Type B pancreatic cell (in vitro differentiated cells): ENCODE data around the gene PDE4C. TPM values are rescaled to one million over a fixed set of nuclear protein-coding genes. Genes with fewer than 3 reads are reported as not detected.

Source experiments
- DNase-seq: peaks from one replicate; pipeline ENCODE4 v3.0.0; 2021; ENCODE audit warnings: mixed read lengths; ENCODE audit not compliant: unreplicated experiment; ENCODE audit errors: extremely low spot score
- H3K27ac Mint-ChIP-seq: 2 replicates; pipeline ENCODE4 v1.8.0; 2021; ENCODE audit warnings: mild to moderate bottlenecking, mixed read lengths
- H3K27me3 Mint-ChIP-seq: 2 replicates; pipeline ENCODE4 v1.8.0; 2021; ENCODE audit warnings: mixed read lengths
- H3K36me3 Mint-ChIP-seq: 2 replicates; pipeline ENCODE4 v1.8.0; 2021; ENCODE audit warnings: mixed read lengths
- H3K4me1 Mint-ChIP-seq: one replicate; pipeline ENCODE4 v1.8.0; 2021; ENCODE audit warnings: mixed read lengths; ENCODE audit not compliant: unreplicated experiment
- H3K4me3 Mint-ChIP-seq: 2 replicates; pipeline ENCODE4 v1.8.0; 2021; ENCODE audit warnings: mild to moderate bottlenecking, mixed read lengths
- H3K9me3 Mint-ChIP-seq: 2 replicates; pipeline ENCODE4 v1.8.0; 2021; ENCODE audit warnings: mixed read lengths
- total RNA-seq: library from RNA; stranded (reverse); gene quantifications from 2 replicates; pipeline ENCODE4 v1.2.1, GENCODE V29; 2021; ENCODE audit warnings: low replicate concordance
- TF ChIP-seq, protein P1 (sequence below): fragments of 200-600 bp; sonication (generic); conservative IDR thresholded peaks from 2 replicates; pipeline ENCODE4 v1.5.0; 2021; ENCODE audit warnings: antibody characterized with exemption, mild to moderate bottlenecking

PDE4C gene
- total RNA-seq, 1 donor from 2014 or later: 0.89 TPM

DNA sequence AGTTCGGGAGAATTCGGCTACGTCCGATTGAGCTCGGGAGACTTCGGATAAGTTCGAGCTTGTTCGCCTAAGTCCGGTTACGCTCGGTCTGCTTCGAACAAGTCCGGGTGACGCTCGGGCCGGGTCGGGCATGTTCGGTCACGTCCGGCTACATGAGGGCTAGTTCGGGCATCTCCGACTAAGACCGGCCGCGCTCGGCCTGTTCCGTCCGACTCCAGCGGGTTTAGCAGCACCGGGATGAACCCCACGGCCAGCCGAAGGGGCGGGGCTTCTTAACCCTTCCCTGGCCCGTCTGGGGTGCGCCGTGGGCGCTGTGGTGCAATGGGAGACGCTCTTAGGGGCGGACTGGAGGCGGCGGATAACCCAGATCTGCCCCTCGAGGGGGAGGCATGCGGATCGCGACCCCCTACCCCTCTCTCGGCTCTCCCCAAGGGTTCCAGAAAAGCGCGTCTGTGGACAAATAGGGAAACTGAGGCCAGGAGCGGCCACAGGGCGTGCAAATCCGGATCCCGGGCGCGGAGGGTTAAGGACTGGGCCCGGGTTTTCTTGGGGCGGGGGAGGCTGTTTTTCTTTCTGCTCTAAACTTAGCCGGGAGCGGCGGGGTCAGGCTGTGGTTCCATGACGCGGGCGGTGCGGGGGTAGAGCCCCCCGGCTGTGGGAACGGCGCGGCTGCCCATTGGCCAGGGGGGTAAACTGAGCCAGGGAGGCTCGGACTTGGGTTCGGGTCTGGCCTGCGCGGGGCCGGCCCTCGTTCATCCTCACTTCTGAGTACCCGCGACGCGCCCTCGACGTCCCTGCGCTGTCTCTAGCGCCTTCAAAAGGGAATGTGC lies 1.5 kb downstream of the PDE4C start:
- Mint-ChIP-seq H3K4me3 (peak overlapping the region; percentile 92), H3K27me3 (peaks cover 65% of the 10 kb centered on the region), H3K4me1 (peaks cover 8% of the 10 kb centered on the region), H3K27ac (peak overlapping the region; percentile 63), H3K36me3 (no peaks in the 10 kb centered on the region), H3K9me3 (no peaks in the 10 kb centered on the region)
- DNase-seq: peak; percentile 99
- TF ChIP-seq, protein P1, sequence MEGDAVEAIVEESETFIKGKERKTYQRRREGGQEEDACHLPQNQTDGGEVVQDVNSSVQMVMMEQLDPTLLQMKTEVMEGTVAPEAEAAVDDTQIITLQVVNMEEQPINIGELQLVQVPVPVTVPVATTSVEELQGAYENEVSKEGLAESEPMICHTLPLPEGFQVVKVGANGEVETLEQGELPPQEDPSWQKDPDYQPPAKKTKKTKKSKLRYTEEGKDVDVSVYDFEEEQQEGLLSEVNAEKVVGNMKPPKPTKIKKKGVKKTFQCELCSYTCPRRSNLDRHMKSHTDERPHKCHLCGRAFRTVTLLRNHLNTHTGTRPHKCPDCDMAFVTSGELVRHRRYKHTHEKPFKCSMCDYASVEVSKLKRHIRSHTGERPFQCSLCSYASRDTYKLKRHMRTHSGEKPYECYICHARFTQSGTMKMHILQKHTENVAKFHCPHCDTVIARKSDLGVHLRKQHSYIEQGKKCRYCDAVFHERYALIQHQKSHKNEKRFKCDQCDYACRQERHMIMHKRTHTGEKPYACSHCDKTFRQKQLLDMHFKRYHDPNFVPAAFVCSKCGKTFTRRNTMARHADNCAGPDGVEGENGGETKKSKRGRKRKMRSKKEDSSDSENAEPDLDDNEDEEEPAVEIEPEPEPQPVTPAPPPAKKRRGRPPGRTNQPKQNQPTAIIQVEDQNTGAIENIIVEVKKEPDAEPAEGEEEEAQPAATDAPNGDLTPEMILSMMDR: no peak

DNA sequence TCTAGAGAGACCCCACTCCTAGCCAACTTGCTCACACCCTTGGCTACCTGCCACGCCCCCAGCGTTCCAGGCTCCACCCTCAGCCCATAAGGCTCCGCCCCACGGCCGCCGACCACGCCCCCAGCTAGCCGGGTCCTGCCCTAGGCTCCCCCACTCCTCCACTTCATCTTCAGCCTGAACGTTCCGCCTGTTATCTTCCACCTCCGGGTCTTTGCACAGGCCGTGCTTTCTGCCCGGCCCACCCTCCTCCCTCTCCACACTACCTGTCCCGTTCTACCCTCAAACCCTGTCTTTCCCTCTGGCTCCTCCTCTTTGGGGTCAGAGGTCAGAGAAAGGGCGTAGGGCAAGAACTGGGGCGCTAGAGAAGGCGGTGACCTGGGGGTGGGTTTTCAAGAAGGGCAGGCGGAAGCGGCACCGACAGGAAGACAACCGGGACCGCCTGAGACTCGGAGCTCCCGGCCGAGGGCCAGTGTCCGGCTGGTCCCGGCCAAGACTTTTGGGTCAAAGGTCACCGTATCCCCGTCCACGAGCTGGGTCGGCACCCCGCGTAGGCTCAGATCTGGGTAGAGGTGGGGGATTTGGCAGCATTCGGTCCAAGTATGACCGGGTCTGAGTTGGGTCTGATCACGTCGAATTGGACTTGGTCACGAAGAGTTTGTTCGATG lies 2.2 kb downstream of the PDE4C start:
- Mint-ChIP-seq H3K36me3 (no peaks in the 10 kb centered on the region), H3K27me3 (peaks cover 66% of the 10 kb centered on the region), H3K4me3 (peak overlapping the region; percentile 92), H3K9me3 (no peaks in the 10 kb centered on the region), H3K27ac (peak overlapping the region; percentile 63), H3K4me1 (peaks cover 8% of the 10 kb centered on the region)
- TF ChIP-seq, protein P1: no peak
- DNase-seq: no peak

- Mint-ChIP-seq H3K4me1 (peaks cover 8% of the 10 kb centered on the region), H3K36me3 (no peaks in the 10 kb centered on the region), H3K4me3 (no peak overlapping the region), H3K27ac (no peak overlapping the region), H3K9me3 (no peaks in the 10 kb centered on the region), H3K27me3 (peaks cover 61% of the 10 kb centered on the region)
- no peak for DNase-seq
- TF ChIP-seq, protein P1: no peak
Measured at GRCh38 chr19:18221815-18222725, 4.2 kb downstream of the PDE4C start.

DNA sequence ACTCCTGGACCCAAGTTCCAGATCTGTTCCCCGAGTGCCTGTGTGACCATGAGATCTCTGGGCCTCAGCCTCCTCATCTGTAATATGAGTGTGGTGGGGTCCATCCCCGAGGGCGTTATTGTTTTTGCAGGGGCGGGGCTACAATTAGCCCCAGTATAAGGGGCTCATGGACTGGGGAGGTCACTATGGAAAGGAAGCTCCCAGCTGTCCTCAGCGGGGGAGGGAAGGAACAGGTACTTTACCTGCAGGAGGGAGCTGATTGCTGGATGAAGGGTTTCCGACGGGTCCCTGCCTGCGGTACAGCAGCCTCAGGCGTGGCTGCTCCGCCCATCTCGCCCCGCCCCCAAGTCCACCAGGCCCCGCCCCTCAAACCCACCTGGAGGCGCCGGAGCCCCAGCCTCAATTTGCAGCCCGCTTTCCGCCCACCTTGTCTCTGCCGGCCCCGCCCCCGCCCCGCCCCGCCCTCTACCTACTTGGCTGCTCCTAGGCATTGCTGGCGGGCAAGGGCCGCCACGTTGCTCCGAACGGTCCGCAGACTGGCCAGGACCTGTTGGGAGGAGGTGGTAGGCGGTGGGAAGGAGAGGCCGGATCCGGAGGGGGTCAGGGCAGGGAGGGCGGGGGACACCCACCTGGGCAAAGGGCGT lies 5.5 kb downstream of the PDE4C start:
- DNase-seq: no peak
- H3K27me3 Mint-ChIP-seq: peaks cover 52% of the 10 kb centered on the region
- peaks cover 8% of the 10 kb centered on the region for H3K4me1 Mint-ChIP-seq
- TF ChIP-seq, protein P1: no peak
- H3K4me3 Mint-ChIP-seq: no peak overlapping the region
- H3K27ac Mint-ChIP-seq: no peak overlapping the region
- no peaks in the 10 kb centered on the region for H3K9me3 Mint-ChIP-seq
- no peaks in the 10 kb centered on the region for H3K36me3 Mint-ChIP-seq
